Amniotic epithelial cell (primary cell): ENCODE results near the gene WNK1.
"Not testable (repeated sequence)": the region's sequence is repeated elsewhere in the genome, so short reads cannot be mapped to it uniquely, and the experiment has no call there.

Experiments used
- DNase-seq: peaks from one replicate; pipeline ENCODE4 v3.0.0-alpha.2; 2010; ENCODE audit warnings: low read depth

Gene WNK1

DNA sequence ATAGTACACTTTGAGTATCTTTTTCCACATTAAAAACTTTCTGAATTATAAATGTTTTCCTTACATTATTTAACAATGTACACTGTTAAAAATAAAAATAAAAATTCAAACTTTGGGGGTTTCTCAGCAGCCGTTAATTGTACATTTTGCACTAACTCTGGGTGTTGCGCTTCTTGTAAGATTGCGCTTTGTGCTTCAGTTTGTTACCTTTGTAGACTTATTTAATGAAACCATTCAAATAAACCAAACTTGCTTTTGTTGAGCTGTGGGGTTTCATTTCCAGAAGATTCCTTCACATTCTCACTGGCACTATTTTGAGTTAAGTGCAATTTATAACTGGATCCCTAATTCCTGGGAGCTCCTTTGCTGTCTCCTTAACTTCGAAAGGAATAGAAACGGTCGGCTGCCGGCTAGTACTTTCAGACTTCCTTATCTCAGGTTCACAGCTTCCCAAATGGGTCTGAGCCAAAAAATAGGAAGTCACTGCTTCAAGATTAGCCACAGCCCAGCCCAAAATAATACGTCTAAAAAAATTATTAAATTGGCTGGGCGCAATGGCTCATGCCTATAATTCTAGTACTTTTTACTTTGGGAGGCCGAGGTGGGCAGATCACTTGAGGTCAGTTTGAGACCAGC is 158.9 kb downstream of the WNK1 start:
- DNase-seq = no peak

DNA sequence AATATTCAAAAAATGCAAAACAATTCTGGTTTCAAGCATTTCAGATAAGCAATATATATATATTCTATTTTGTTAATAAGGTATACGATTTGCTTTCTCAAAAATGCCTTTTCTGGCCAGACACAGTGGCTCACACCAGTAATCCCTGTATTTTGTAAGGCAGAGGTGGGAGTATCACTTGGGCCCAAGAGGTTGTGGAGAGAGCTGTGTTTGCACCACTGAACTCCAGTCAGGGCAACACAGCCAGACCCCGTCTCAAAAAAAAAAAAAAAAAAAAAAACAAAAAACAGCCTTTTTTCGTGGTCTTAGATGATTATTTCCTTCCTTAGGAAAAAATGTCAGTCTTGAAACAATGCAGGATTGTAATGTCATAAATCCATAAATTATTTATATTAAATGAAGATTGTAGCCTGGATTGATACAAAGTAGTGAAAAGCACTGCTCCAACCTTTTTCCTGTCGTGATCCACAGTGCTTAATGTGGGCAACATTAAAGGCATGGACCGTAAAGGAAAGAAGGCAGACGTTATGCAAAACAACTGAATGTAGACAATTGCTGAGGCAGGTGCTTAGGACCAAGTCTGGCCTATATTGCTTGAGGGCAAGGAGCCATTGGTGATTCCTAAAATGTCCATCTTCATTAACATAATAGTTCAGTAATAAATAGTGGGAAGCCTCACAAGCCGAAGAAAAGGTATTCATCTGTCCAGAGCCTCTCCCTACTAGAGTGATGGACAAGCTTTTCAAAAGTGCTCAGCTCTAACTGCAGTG is 160.3 kb downstream of the WNK1 start:
- DNase-seq = no peak

DNA sequence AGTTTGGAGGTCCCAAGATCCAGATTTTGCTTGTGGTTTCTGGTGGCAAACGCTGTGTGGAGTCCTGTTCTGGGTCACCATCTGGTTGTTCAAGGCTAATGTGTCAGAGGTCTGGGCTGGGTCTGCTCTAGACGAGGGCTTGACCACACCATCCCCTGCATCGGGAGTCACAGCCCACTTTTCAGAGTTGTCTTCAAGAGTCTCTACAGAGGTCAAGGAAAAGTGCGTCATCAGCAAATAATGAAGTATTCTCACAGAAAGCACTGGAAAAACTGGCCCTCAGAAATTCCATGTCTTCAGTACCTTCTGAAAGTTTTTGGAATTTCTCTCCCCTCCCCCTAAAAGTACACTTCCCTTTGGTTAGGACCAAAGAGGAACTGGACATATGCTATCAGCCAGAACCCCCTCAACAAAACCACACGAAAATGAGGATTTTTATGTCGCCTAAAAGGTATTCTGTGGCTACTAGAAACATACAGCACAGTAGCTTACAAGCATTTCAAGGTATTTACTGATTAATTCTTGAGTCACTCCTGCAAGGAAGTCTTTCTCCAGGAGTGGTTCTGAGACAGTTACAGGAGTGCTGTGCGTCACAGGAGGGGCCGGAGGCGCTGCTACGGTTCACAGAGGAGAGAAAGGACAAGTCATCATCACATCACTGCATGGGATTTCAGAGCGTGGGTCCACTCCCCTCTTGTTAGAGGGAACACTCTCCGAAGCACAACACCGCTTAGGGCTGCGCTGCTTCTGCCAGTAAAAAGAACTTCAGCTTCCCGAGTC is 161.7 kb downstream of the WNK1 start:
- DNase-seq = peak; percentile 91

DNA sequence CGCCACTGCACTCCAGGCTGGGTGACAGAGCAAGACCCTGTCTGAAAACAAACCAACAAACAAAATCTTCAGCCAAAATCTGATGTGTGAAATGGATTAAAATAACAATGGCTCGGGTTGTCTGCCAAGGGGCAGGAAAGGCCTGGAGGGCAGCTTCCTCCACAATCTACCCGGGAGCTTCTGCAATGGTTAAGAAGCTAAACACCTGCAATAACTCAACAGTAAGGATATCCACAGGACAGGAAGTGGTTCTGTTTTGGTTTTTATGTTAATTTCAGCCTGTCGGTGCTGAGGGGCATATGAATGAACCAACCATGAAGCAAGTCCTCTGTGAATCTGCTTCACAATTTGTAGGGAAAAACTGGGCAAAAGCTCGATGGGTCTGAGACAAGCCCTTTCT is 162.7 kb downstream of the WNK1 start:
- DNase-seq = no peak

DNA sequence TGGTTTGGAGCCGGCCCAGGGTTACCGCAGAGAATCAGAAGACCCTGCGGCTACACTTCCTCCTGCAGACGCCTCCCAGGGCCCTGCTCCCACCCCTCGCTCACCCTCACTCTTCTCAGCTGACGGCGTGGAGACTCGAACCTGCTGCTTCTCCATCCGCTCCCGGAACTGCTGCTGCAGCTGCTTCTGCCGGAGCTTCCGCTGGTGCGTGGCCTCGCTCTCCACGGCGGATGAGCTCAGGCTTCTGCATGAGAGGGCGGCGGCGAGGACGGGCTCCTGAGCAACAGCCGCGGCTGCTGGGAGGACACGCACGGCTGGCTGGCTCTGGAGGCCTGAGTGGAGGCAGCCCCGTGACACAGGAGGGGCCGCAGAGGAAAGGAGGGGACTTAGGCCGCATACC is 163.9 kb downstream of the WNK1 start:
- DNase-seq = peak; percentile 49

DNA sequence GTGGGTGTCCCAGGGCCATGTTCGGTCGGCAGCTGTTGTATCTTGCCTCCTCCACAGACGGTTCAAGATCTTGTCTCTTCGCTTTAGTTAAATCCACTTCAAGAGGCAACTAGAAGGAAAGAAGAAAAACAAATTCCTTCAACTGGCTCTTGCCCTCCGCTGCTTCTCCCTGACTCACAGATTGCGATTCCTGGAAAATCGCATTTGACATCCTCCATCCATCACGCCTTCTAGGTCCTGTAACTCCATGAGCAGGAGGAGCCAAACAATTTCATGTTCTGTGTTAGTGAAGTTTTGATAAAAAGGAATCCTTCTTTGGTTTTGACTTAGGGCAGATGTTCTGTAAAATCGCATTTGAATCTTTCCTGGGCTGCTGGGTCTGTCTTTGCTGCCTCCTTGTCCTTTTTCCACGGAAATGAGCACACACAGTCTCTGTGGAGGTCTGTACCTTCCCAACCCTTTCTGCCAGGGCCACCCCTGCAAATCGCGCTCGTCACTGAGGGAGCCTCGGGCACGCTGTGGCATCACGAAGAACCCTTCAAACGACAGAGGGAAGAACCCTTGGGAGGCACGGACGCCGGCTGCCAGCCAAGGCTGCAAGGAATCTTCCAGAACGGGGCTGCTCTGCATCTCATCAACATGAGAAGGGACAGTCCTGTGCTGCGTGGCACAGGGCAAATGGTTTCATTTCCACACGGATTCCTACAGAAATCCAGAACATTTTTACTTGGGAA is 164.5 kb downstream of the WNK1 start:
- DNase-seq = peak; percentile 95

DNA sequence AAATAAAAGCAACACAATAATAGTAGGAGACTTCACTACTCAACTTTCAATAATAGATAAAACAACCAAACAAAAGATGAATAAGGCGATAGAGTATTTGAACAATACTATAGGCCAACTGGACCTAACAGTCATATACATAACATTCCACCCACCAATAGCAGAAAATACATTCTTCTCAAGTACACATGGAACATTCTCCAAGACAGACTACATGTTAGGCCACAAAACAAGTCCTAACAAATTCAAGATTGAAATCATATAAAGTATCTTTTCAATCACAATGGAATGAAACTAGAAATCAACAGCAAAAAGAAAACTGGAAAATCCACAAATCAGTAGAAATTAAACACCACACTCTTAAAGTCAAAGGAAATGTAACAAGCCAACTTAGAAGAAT is 168.3 kb downstream of the WNK1 start:
- no peak for DNase-seq

DNA sequence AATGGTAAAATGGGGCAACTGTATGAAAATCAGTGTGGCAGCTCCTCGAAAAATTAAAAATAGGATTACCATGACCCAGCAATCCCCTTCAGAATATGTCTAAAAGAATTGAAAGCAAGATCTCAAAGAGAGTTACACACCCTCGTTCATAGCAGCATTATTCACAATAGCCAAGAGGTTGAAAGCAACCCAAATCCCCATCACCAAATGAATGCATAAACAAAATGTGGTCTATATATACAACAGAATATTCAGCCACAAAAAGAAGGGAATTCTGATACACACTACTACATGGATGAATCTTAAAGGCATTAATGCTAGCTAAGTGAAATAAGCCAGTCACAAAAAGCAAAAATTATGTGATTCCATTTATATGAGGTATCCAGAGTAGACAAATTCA is 169.9 kb downstream of the WNK1 start:
- DNase-seq = no peak

DNA sequence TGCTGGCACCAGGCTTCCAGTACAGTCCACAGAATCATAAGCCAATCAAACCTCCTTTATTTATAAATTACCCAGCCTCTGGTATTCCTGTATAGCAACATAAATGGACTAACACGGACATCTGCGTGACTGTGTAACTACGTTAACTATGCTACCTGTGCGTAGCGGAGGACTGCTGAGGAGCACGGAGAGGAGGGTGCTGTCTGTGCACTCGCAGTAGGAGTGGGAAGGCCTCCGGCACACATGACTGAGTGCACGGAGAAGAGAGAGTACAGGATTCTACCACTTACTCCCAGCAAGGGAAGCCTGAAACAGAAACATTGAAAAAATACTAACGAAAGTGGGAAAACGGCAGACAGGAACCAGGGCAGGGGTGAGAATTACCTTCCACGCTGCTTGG is 174.3 kb downstream of the WNK1 start:
- DNase-seq = no peak

DNA sequence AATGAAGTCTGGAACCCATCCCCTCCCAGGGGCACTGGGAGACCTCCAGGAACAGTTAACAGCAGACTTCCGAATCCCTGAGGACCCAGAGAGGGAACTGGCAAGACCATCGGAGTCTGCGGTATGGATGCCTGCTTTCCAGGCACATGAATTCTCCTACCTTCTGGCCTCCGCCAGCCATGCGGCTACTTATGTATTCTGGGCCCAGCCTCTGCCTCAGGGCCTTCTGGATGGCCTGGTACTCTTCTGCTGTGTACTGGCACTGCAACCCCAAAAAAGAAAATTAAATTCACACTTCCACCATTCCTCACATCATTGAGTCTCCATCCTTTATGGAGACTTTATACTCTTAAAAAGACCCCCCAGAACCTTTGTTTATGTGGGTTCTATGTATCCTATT is 178.7 kb downstream of the WNK1 start:
- DNase-seq = no peak

DNA sequence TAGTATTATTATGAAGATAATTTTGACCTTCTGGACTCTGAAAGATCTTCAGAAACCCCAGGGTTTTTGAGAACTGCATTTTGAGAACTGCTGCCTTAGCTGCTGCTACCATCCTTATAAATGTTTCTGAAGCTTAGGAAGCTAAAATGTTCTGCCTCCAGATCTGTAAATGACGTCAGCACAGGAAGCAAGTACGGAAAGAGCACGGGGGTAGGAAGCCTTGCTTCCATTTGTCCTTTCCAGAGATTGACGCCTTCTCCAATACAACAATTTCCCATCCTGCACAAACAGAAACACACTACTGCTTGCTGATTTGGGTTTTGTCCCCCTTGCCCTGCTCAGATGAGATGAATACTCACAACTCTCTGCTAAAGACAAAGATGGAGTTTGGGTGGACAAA is 179.2 kb downstream of the WNK1 start:
- DNase-seq = no peak

DNA sequence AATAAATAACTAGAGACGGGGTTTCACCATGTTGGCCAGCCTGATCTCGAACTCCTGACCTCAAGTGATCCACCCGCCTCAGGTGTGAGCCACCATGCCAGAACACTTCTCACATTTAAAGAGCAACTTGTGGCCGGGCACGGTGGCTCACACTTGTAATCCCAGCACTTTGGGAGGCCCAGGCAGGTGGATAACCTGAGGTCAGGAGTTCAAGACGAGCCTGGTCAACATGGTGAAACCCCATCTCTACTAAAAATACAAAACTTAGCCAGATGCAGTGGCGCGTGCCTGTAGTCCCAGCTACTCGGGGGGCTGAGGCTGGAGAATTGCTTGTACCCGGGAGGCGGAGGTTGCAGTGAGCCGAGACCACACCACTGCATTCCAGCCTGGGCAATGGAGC is 183.5 kb downstream of the WNK1 start:
- DNase-seq = not testable (repeated sequence)

DNA sequence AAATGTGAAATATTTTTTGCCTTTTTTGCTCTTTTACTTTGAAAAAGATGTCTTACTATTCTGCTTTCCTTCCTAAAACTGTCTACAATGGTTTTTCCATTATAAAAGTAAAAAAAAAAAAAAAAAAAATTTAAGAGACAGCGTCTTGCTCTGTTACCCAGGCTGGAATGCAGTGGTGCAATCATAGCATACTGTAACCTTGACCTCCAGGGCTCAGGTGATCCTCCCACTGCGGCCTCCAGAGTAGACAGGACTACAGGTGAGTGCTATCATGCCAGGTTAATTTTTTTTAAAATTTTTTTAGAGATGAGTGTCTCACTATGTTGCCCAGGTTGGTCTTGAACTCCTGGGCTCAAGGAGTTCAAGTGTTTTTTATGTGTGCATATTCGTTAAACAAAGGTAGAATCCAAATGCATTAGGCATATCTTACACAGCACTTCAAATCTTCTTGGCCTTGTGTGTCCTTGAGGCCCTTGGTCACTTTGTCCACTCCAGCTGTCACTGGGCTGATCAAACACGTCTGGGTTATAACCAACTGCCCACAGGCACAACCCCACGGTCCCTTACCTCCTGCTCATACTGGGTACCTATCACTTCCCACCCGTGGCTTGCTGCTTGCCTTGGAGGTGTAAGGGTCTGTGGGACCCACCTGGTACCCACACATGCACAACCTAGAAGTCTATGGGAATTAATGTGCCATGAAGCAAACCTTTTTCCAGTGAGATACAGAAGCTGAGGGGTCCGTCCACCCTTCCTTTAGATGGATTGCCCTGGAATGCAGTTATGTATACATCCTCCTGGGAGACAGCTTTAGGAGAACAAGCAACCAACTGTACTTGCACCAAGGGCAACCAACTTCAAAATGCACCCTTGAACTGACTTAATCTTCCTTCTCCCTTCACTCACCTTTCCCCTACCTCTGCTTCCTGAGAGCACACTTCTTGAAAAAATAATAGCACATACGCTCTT is 184.3 kb downstream of the WNK1 start:
- DNase-seq = no peak

DNA sequence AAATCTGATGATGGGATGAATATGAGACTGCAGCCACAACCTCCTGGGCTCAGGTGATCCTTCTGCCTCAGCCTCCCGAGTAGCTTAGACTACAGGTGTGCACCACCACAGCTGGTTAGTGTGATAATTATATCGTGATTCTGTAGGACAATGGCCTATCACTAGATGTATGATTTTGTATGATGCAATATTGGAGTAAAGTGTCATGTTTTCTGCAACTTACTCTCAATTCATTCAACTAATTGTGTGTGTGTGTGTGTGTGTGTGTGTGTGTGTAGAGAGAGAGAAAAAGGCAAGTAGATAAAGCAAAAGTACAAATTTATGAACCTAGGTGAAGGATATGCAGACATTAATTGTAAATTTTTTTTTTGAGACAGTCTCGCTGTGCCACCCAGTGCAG is 186.4 kb downstream of the WNK1 start:
- no peak for DNase-seq

DNA sequence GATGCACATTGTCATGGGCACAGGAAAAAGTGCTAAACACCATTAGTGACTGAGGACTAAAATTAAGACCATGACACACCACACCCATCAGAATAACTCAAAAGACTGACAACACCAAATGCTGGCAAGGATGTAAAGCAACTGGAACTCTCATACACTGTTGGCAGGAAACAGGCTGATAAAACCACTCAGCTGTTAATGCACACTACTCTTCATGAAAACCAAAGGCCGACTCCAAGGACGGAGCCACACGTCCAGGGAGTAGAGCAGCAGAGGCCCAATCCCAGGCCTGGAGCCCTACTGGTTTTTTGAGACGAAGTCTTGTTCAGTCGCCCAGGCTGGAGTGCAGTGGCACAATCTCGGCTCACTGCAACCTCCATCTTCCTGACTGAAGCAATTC is 190.7 kb downstream of the WNK1 start:
- DNase-seq = no peak

DNA sequence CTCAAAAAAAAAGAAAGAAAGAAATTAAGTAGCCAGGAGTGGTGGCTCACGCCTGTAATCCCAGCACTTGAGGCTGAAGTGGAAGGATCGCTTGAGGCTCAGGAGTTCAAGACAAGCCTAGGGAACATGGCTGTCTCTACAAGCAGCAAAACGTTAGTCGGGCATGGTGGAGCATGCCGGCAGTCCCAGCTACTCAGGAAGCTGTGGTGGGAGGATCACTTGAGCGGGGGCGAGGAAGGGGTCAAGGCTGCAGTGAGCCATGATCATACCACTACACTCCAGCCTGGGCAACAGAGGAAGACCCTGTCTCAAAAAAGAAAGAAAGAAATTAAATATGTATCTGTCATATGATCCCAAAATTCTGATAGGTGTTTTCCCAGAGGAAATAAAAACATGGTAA is 191.8 kb downstream of the WNK1 start:
- no peak for DNase-seq

DNA sequence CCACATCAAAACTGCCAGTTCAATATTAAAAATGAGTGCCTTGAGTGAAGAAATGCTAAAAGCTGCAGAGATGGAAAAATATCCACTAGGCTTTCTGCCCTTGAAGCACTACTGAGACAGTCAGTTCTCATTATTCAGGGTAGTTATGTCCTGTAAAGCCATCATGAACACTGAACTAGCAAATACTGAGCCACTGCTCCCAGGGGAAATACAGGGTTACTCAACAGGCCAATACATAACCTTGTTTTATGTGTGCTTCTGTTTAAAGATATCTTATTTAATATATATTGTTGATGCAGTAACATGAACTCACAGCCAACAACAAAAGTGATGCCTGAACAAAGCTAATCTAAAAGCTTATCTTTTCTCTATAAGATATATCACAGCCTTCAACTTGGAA is 193.8 kb downstream of the WNK1 start:
- DNase-seq = peak; percentile 43

DNA sequence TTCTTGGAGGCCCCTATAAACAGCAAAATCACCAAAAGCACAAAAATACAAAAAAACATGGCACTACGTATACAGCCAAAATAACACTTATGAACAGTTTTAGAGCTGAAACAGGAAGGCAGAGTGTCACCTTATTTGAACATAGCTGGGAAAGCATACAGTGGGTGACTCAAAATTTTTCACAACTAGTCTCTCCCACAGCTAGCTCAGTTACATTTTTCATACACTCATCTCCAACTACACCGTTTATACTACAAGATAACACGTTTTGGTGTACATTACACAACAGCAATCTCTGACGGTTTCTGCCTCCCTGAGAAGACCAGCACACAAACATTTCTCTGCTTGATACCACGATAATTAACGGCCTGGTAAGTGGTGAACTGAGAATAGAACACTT is 194.3 kb downstream of the WNK1 start:
- DNase-seq = peak; percentile 93

DNA sequence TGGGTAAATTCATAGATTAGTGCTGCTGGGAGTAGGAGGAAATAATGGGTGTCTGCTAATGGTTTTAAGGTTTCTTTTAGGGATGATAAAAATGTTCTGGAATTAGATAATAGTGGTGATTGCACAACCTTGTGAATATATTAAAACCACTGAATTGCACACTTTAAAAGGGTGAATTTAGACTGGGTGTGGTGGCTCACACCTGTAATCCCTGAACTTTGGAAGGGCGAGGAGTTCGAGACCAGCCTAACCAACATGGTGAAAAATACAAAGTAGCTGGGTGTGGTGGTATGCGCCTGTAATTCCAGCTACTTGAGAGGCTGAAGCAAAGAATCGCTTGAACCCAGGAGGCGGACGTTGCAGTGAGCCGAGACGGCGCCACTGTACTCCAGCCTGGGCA is 195.9 kb downstream of the WNK1 start:
- peak; percentile 9 for DNase-seq

DNA sequence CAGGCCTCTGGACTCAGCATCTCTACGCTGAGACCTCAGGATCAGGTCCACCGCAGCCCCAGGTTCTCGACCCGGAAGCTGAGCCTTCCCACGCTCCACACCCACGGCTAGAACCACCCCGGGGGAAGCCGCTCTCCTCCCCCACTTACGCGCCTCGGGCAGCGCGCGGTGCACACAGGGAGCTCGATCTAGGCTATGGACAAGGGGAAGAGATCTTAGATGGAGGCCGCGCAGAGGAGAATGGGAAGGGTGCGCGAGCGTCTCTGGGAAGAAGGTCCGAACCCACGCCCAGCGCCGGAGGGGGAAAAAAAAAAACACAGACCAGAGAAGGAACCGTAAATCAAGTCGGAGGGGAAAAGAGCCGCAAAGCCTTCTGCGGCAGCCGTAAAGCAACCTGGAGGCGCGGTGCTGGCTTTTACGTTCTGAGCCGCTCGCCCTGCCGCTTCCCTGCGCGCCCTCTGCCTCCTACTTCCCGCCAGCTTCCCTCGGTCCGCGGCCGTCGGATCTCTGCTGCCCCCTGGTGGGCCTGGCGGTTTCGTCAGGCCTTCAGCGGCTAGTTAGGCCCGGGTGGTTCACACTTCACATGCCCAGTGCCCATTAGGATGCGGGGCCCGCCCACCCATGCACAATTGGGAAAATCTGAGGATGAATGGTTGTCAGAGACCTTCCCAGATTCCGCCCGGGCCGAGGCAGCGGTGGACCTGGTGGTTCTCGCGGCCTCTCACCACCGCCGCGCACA is 197.2 kb downstream of the WNK1 start, which contains the start of gene RAD52:
RAD52 (minus strand) TSS at position 242 of the 739 bp plus-strand sequence. CDS start 16,636 bp downstream, outside the sequence.
- peak; percentile 99 for DNase-seq
